Daoy (cell line): ENCODE measurements around the gene ZNF93. TPM values are rescaled to one million over a fixed set of nuclear protein-coding genes. Genes with fewer than 3 reads are reported as not detected.
"Not testable (repeated sequence)": the region's sequence is repeated elsewhere in the genome, so short reads cannot be mapped to it uniquely, and the experiment has no call there.

Experiments used
- DNase-seq: peaks from one replicate; pipeline ENCODE4 v3.0.0-alpha.2; 2015; ENCODE audit warnings: low read depth
- total RNA-seq: library from RNA; depleted of rRNA; stranded (reverse); fragments of >200 nt; shearing (Covaris generic); gene quantifications from 2 replicates; pipeline ENCODE4 v1.2.3, GENCODE V29; 2014; rRNA removed

Gene ZNF93
- 29.1 and 33.4 TPM in 2 replicates for total RNA-seq

DNA sequence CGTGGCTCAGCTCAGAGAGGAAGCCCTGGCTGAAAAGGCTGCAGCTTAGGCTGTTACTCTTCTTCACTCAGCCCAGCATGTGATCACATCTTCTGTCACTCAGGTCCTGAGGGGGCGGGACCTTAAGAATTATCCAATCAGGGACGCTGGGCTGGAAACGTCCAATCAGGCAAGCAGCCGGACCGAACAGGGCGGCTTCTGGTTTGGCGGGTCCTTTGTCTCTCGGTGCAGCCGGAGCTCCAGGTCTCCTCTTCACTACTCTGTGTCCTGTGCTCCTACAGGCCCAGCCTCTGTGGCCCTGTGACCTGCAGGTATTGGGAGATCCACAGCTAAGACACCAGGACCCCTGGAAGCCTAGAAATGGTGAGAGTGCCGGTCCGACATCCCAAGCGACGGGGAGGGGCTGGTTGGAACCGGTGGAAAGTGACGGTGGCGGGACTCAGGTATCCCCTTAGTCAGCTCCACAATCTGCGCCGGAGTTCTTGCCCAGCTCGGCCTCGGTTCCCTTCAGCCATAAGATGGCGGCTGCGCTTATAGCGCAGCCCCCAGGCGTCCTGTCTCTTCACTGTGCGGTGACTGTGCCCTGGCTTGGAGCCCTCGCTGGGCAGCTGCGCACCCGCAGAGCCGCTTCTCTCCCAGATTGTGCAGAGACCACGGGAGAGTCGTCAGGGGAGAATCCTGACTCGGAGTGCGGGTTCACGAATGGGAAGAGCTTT lies at the start of gene ZNF93:
ZNF93 (plus strand) TSS at position 218 of the 716 bp plus-strand sequence; CDS start at position 361, 143 bp downstream.
- peak; percentile 97 for DNase-seq

GRCh38 chr19:19851740-19852139 lies 49.0 kb upstream of the ZNF93 start:
- DNase-seq: not testable (repeated sequence)

DNA sequence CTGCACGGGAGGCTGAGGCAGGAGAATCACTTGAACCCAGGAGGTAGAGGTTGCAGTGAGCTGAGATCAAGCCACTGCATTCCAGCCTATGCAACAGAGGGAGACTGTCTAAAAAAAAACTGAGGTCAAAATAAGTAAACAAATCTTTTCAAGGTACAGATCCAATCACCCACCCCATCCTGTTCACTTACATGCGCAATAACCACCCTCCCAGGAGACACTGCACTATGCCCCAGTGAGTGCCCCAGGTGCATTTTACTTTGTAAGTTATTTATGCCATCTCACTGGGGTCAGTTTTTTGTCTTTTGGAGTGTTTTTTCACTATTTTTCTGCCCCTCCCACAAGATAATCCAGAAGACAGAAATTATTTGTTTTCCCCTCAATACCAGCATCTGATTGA lies 42.0 kb upstream of the ZNF93 start:
- no peak for DNase-seq

DNA sequence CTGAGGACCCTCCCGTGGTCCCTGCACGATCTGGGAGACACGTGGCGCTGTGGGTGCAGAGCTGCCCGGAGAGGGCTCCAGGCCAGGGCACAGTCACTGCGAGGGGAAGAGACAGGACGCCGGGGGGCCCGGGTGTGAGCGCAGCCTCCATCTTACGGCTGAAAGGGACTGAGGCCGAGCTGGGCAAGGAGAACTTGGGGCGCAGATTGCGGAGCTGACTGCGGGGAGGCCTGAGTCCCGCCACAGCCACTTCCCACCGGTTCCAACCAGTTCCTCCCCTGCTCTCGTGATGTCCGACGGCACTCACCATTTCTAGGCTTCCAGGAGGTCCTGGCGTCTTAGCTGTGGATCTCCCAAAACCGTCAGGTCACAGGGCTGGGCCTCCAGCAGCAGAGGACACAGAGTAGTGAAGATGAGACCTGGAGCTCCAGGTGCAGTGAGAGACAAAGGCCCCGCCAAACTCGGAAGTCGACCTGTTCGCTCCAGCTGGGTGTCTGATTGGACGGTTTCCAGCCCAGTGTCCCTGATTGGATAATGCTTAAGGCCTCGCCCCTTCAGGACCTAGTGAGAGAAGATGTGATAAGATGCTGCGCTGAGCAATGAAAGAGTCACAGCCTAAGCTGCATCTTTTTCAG lies 39.9 kb upstream of the ZNF93 start:
- DNase-seq: peak; percentile 20

DNA sequence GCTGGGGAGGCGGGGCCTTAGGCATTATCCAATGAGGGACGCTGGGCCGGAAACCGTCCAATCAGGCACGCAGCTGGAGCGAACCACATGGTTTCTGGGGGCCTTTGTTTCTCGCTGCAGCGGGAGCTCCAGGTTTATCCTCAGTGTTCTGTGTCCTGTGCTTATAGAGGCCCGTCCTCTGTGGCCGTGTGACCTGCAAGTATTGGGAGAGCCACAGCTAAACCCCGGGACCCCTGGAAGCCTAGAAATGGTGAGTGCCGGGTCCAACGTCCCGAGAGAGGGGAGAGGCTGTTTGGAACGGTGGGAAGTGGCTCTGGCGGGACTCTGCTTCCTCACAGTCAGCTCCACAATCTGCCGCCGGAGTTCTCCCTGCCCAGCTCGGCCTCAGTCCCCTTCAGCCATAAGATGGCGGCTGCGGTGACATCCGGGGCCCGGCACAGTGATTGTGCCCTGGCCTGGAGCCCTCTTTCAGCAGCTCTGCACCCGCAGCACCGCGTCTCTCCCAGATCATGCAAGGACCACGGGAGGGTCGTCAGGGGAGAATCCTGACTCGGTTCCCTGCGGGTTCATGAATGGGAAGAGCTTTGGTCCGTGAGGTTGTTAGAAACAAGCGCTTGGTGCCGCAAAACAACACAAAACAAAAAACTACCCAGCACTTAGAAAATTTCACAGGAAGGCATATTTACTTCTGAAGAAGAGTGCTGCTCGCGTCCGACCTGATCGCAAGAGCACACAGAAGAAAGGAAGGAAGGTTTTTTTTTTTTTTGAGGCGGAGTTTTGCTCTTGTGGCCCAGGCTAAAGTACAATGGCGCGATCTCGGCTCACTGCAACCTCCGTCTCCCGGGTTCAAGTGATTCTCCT lies 34.8 kb upstream of the ZNF93 start, which contains the start of gene ZNF253:
ZNF253 (plus strand) TSS at position 133 of the 861 bp plus-strand sequence; CDS start at position 248, 115 bp downstream.
- peak; percentile 97 for DNase-seq

DNA sequence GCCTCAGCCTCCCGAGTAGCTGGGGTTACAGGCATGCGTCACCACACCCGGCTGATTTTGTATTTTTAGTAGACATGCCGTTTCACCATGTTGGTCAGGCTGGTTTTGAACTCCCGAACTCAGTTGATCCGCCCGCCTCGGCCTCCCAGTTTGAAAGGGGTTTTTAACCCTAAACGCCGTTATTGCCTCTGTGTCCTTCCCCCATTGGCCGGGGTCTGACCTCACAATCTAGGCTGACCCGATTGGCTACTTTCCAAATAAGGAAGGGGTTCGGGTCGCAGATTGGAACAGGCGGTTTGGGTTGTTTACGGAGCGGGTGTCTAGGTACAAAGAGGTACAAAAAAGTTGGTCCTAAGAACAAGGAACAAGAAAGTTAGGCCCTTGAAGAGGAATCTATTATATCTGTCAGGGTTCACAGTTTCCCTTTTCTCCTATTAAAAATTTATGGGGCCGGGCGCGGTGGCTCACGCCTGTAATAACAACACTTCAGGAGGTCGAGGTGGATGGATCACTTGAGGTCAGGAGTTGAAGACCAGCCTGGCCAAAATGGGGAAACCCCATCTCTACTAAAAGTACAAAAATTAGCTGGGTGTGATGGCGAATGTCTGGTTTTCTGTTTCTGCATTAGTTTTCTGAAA lies 34.0 kb upstream of the ZNF93 start:
- peak; percentile 6 for DNase-seq

GRCh38 chr19:19870086-19870485 lies 30.7 kb upstream of the ZNF93 start:
- DNase-seq: not testable (repeated sequence)

- no peak for DNase-seq
Observed at GRCh38 chr19:19871932-19872331, 28.8 kb upstream of the ZNF93 start.

GRCh38 chr19:19873381-19873780 lies 27.4 kb upstream of the ZNF93 start:
- DNase-seq: no peak

GRCh38 chr19:19877724-19878123 lies 23.0 kb upstream of the ZNF93 start:
- no peak for DNase-seq

DNA sequence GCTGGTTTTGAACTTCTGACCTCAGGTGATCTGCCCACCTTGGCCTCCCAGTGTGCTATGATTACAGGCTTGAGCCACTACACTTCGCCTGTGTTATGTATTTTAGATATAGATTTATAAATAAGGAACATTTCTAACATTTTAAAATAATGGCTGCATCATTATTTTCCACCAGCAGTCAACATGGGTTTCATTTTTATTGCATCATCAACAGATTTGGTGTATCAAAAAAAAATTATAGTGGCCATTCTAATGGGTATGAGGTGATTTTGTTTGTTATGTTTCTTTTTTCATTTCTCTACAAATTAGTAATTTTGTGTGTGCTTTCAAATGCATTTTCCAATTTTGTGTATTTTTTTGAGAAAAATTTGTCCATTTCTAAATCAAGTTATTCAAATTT lies 16.2 kb upstream of the ZNF93 start:
- DNase-seq: no peak

- not testable (repeated sequence) for DNase-seq
Observed at GRCh38 chr19:19892055-19892941, 8.4 kb upstream of the ZNF93 start.

DNA sequence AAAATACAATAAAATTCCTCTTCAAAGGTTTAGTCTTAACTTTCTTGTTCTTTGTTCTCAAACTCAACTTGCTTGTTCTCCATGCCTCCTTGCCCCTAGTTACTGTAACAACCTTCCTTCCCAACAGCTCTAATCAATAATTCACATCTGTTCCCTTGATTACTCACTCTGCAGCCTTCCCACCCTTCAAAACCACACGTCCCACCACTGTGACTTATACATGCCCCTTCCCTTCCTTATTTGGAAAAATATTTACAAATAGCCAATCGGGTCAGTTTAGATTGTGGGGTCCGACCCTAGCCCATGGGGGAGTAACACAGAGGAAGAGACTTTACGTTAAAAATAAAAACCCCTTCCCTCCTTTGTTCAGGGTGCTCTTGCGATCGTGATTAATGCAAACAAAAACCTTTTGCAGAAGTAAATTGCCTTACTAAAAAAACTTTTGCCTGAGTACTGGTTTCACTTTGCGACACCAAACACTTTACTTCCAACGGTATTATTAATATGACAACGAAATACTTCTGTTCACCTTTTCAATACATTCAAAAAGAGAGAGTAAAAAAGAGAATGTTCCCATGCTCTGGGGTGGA lies 512 bp upstream of the ZNF93 start:
- peak; percentile 75 for DNase-seq

DNA sequence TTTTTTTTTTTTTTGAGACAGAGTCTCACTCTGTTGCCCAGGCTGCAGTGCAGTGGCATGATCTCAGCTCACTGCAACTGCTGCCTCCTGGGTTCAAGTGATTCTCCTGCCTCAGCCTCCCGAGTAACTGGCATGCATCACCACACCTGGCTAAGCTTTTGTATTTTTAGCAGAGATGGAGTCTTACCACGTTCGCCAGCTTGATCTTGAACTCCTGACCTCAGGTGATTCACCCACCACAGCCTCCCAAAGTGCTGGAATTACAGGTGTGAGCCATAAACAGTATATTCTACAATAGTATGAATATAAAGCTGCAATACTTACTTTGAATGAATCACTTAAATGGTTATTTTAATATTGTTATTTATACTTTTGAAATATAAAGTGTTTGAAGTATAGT lies 6.8 kb downstream of the ZNF93 start:
- DNase-seq: not testable (repeated sequence)

GRCh38 chr19:19909654-19910053 lies 8.9 kb downstream of the ZNF93 start:
- no peak for DNase-seq

DNA sequence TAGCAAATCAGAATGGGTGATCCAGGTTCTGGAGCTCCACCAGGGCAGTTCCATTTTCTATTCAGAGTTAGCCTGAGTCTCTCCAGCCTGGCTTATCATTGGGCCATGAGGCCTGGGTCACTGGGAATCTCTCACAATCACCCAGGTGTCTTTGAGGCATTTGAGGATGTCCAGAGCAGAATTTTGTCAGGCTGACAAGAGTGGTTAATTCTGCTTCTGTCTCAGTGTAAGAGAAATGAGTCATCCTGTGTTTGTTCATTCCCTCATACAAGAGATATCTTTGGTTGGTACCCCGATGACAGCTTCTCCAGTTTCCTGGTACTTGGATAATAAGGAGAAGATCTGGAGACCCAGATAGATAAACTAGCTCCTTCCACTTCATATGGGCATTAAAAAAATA lies 10.4 kb downstream of the ZNF93 start:
- no peak for DNase-seq

DNA sequence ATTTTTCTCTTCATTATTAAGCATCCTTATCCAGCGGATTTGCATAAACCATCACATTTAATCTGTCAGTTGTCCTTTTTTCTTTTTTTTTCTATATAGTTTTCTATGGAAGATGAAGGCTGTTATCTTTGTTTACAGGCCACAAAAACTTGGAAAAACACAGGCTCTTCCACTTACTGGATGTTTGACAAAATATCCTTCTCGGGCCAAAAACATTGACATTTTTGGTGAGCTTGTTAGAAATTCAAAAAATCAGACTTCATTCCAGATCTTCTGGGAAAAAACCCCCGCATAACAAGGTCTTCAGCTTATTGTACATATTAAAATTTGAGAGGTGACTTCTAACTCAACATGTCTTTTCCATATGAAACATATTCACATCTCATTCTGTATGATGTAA lies 13.8 kb downstream of the ZNF93 start:
- DNase-seq: no peak

DNA sequence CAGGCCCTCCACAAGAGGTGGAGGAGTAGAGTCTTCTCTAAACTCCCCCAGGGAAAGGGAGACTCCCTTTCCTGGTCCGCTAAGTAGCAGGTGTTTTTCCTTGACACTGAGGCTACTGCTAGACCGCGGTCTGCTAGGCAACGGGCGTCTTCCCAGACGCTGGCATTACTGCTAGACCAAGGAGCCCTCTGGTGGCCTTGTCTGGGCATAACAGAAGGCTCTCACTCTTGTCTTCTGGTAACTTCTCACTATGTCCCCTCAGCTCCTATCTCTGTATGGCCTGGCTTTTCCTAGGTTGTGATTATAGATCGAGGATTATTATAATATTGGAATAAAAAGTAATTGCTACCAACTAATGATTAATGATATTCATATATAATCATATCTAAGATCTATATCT lies 29.7 kb downstream of the ZNF93 start:
- peak; percentile 6 for DNase-seq

- DNase-seq: not testable (repeated sequence)
Observed at GRCh38 chr19:19933432-19934314, 32.9 kb downstream of the ZNF93 start.
